GM10266 (cell line): Measurements from ENCODE around the gene DNAH10.

Experiments
- DNase-seq: peaks from one replicate; pipeline ENCODE4 v3.0.0; 2012; ENCODE audit errors: extremely low spot score
- CTCF ChIP-seq: IDR thresholded peaks from 2 replicates; pipeline ENCODE4 v1.5.1; 2012; ENCODE audit warnings: mild to moderate bottlenecking, low read depth; ENCODE audit not compliant: control insufficient read depth, insufficient read depth; ENCODE audit errors: missing control alignments

DNAH10 gene

DNA sequence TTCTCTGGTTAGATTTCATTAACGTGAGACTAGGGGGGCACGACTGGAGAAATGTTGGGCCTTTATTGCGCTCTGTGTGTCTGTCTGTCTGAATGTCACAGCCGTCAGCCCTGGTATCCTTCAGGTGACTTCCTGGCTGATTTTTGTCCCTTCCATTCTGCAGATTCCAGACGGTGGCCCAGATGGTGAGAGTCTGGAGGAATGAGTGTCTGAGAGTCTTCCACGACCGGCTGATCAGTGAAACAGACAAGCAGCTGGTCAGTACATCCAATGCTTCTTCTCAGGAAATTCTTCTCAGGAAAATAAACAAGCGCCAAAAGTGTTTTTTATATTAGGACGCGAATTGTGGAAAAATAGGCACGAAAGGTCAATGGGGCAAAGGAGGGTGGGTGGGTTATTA lies 117.0 kb downstream of the DNAH10 start:
- no peak for DNase-seq
- no peak for TF ChIP-seq CTCF

DNA sequence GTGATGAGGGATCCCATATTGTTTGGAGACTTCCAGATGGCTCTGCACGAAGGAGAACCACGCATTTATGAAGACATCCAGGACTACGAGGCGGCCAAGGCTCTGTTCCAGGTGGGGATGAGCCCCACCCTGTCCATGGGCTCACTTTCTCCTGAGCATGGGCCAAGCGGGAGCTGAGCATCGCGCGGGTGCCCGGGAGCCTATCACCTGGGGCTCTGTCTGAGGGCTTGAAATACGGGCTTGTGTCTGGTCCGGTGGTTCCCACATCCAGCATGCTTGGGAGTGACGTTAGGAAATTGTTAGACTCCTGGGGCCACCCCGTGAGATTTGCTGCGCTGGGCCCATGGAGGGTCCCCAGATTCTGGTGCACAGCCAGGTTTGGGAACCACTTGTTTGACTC lies 117.6 kb downstream of the DNAH10 start:
- DNase-seq, result no peak

DNA sequence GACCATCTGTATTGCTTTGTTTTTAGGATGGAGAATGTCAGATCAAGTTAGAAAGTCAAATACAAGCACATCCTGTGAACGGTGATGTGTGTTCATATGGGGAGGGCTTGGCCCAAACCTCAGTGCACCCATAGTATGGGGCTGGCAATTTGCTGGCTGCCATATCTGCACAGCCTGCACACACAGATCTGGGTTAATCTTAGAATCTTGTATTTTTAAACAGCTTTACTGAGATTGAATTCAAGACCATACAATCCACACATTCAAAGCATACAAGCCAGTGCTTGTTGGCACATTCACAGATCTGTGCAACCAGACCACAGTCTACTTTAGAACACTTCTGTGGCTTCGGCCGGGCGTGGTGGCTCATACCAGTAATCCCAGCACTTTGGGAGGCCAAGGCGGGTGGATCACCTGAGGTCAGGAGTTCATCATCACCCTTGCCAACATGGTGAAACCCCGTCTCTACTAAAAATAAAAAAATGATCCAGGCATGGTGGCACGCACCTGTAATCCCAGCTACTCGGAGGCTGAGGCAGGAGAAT lies 120.1 kb downstream of the DNAH10 start:
- TF ChIP-seq CTCF, result no peak
- DNase-seq, result no peak

More for the DNA sequence above, 117.6 kb downstream of the DNAH10 start:
- TF ChIP-seq CTCF, result no peak

DNA sequence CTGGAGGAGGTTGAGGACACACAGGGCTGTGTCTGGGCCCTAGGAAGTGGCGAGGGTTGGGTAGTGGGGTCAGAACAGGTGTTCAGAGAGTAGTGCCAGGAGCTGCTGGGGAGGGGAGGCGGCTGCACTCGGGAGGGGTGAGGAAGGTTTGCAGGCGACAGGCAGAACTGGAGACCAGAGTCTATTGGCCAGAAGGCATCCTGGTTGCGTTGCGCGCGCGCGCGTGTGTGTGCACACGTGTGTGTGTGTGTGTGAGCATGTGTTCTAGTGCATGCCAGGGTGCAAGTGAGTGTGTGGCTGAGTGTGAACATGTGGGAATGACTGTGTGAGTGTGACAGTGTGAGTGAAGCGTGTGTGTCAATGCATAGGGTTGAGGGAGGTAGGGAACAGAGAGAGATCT lies 124.2 kb downstream of the DNAH10 start:
- no peak for DNase-seq
- TF ChIP-seq CTCF, result no peak

GRCh38 chr12:123886931-123887582 lies 125.0 kb downstream of the DNAH10 start:
- TF ChIP-seq CTCF, result no peak
- DNase-seq, result no peak

- no peak for TF ChIP-seq CTCF
- DNase-seq, result no peak
These were observed 126.9 kb downstream of the DNAH10 start for GRCh38 chr12:123888989-123889388.

DNA sequence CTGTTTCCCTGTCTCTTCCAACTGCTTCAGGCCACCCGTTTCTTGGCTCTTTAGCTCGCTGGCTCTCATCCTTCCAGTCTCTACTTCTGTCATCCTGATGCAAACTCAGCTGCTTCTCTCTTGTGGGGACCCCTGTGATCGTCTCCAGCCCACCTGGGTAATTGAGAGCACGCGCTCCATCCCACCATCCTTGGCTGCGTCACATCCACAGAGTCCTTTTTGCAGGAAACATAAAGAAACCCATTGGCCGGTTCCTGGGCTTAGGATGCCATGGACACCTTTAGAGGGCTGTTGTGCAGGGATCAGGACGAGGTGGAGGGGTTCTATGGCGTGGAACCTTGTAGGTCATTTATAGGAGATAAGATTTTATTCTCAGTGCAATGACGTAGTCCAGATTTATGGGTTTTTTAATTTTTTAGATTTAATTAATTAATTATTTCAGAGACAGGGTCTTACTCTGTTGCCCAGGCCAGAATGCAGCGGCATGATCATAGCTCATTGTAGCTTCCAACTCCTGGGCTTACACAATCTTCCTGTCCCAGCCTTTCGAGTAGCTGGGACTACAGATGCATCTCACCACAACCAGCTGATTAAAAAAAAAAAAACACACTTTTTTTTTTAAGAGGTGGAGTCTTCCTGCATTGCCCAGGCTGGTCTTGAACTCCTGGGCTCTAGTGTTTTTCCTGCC lies 127.9 kb downstream of the DNAH10 start:
- no peak for TF ChIP-seq CTCF
- no peak for DNase-seq
